GM19468 (cell line): ENCODE measurements around the gene RASSF6.
"Not testable (repeated sequence)": the region's sequence is repeated elsewhere in the genome, so short reads cannot be mapped to it uniquely, and the experiment has no call there.

Source experiments
- ATAC-seq: cut with Tn5 transposase; IDR thresholded peaks from one replicate; pipeline ENCODE4 v1.9.1; 2021; ENCODE audit warnings: mild to moderate bottlenecking, moderate library complexity, moderate number of reproducible peaks; ENCODE audit not compliant: unreplicated experiment; ENCODE audit errors: extremely low read depth

The RASSF6 gene

GRCh38 chr4:73586666-73587065 is 33.6 kb downstream of the RASSF6 start:
- ATAC-seq: no peak

GRCh38 chr4:73586040-73586439 is 34.2 kb downstream of the RASSF6 start:
- no peak for ATAC-seq

GRCh38 chr4:73585345-73585744 is 34.9 kb downstream of the RASSF6 start:
- ATAC-seq: no peak

- no peak for ATAC-seq
These were observed 36.6 kb downstream of the RASSF6 start for GRCh38 chr4:73583666-73584065.

GRCh38 chr4:73577371-73577770 is 42.9 kb downstream of the RASSF6 start:
- ATAC-seq: no peak

- ATAC-seq: no peak
These were observed 43.9 kb downstream of the RASSF6 start for GRCh38 chr4:73576381-73576780.

- no peak for ATAC-seq
These were observed 44.6 kb downstream of the RASSF6 start for GRCh38 chr4:73575660-73576059.

GRCh38 chr4:73573794-73574528 is 46.3 kb downstream of the RASSF6 start:
- ATAC-seq: peak; percentile 49

GRCh38 chr4:73550865-73551264 is 69.4 kb downstream of the RASSF6 start:
- not testable (repeated sequence) for ATAC-seq

GRCh38 chr4:73544620-73545019 is 75.6 kb downstream of the RASSF6 start:
- no peak for ATAC-seq

GRCh38 chr4:73541251-73541650 is 79.0 kb downstream of the RASSF6 start:
- ATAC-seq: no peak

GRCh38 chr4:73540826-73541225 is 79.4 kb downstream of the RASSF6 start:
- ATAC-seq: no peak

GRCh38 chr4:73539386-73539785 is 80.8 kb downstream of the RASSF6 start:
- ATAC-seq: no peak

GRCh38 chr4:73538162-73538561 is 82.1 kb downstream of the RASSF6 start:
- ATAC-seq: no peak

- no peak for ATAC-seq
These were observed 86.5 kb downstream of the RASSF6 start for GRCh38 chr4:73533515-73534422.

GRCh38 chr4:73528171-73528570 is 92.1 kb downstream of the RASSF6 start:
- ATAC-seq: no peak

GRCh38 chr4:73527196-73527595 is 93.0 kb downstream of the RASSF6 start:
- peak; percentile 54 for ATAC-seq

GRCh38 chr4:73525611-73526010 is 94.6 kb downstream of the RASSF6 start:
- ATAC-seq: no peak

- no peak for ATAC-seq
These were observed 97.1 kb downstream of the RASSF6 start for GRCh38 chr4:73523126-73523525.
